ENCODE data around the gene SLC30A5. TPM values are rescaled to one million over a fixed set of nuclear protein-coding genes. Genes with fewer than 3 reads are reported as not detected.

Gene SLC30A5
- total and polyA plus RNA-seq, 10 of the 15 experiments (the other 5 are each of a cell fraction or from before 2014, with no cell fraction given): 14.7 to 67.9 (median 38.4) TPM

- TF ChIP-seq, protein P1, sequence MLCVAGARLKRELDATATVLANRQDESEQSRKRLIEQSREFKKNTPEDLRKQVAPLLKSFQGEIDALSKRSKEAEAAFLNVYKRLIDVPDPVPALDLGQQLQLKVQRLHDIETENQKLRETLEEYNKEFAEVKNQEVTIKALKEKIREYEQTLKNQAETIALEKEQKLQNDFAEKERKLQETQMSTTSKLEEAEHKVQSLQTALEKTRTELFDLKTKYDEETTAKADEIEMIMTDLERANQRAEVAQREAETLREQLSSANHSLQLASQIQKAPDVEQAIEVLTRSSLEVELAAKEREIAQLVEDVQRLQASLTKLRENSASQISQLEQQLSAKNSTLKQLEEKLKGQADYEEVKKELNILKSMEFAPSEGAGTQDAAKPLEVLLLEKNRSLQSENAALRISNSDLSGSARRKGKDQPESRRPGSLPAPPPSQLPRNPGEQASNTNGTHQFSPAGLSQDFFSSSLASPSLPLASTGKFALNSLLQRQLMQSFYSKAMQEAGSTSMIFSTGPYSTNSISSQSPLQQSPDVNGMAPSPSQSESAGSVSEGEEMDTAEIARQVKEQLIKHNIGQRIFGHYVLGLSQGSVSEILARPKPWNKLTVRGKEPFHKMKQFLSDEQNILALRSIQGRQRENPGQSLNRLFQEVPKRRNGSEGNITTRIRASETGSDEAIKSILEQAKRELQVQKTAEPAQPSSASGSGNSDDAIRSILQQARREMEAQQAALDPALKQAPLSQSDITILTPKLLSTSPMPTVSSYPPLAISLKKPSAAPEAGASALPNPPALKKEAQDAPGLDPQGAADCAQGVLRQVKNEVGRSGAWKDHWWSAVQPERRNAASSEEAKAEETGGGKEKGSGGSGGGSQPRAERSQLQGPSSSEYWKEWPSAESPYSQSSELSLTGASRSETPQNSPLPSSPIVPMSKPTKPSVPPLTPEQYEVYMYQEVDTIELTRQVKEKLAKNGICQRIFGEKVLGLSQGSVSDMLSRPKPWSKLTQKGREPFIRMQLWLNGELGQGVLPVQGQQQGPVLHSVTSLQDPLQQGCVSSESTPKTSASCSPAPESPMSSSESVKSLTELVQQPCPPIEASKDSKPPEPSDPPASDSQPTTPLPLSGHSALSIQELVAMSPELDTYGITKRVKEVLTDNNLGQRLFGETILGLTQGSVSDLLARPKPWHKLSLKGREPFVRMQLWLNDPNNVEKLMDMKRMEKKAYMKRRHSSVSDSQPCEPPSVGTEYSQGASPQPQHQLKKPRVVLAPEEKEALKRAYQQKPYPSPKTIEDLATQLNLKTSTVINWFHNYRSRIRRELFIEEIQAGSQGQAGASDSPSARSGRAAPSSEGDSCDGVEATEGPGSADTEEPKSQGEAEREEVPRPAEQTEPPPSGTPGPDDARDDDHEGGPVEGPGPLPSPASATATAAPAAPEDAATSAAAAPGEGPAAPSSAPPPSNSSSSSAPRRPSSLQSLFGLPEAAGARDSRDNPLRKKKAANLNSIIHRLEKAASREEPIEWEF (IDR thresholded peaks at IDR 0.05; ENCODE audit: insufficient replicate concordance, low read depth, low read length): no peak
- no peak for TF ChIP-seq IRF4 (IDR thresholded peaks at IDR 0.05; ENCODE audit: low read depth, low read length)
- TF ChIP-seq HDGF (IDR thresholded peaks at IDR 0.05): no peak
- TF ChIP-seq BCL3 (IDR thresholded peaks at IDR 0.05; ENCODE audit: borderline replicate concordance, insufficient read depth, low read depth, low read length, poor library complexity, severe bottlenecking): no peak
- TF ChIP-seq GABPA (IDR thresholded peaks at IDR 0.05; ENCODE audit: low read depth): no peak
- TF ChIP-seq FOS (IDR thresholded peaks at IDR 0.05; ENCODE audit: borderline replicate concordance, extremely low read depth, insufficient read length): no peak
- TF ChIP-seq SMAD5 (IDR thresholded peaks at IDR 0.05; ENCODE audit: low read depth): no peak
- TF ChIP-seq PAX5 (IDR thresholded peaks at IDR 0.05; ENCODE audit: borderline replicate concordance, low read depth, low read length): no peak
- TF ChIP-seq SMARCA5 (IDR thresholded peaks at IDR 0.05): no peak
- no peak for TF ChIP-seq POLR2AphosphoS2 (IDR thresholded peaks at IDR 0.05; ENCODE audit: low read depth, low read length)
- TF ChIP-seq ZNF24 (IDR thresholded peaks at IDR 0.05): no peak
- TF ChIP-seq RCOR1 (conservative IDR thresholded peaks at IDR 0.05; ENCODE audit: low read depth, low read length): no peak
- TF ChIP-seq ZNF592 (IDR thresholded peaks at IDR 0.05): no peak
- no peak for TF ChIP-seq RELA (IDR thresholded peaks at IDR 0.05; ENCODE audit: borderline replicate concordance, partially characterized antibody)
- TF ChIP-seq SRF (IDR thresholded peaks at IDR 0.05; ENCODE audit: low read depth in 2 of 2, low read length in 2 of 2): no peak
- peak; percentile 53; the same call in 1 of the 2 replicates for TF ChIP-seq SPI1 (IDR thresholded peaks at IDR 0.05; ENCODE audit: borderline replicate concordance, insufficient read depth, low read depth, low read length)
- TF ChIP-seq, protein P2, sequence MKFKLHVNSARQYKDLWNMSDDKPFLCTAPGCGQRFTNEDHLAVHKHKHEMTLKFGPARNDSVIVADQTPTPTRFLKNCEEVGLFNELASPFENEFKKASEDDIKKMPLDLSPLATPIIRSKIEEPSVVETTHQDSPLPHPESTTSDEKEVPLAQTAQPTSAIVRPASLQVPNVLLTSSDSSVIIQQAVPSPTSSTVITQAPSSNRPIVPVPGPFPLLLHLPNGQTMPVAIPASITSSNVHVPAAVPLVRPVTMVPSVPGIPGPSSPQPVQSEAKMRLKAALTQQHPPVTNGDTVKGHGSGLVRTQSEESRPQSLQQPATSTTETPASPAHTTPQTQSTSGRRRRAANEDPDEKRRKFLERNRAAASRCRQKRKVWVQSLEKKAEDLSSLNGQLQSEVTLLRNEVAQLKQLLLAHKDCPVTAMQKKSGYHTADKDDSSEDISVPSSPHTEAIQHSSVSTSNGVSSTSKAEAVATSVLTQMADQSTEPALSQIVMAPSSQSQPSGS (IDR thresholded peaks at IDR 0.05; ENCODE audit: low read length): peak; percentile 30; the same call in 1 of the 2 replicates
Observed at GRCh38 chr5:69105996-69106906, 12.4 kb downstream of the SLC30A5 start (continued).

Measured in GM12878 (cell line).